Transverse colon (tissue), 4 donors: ENCODE results near the gene LRP8. TPM values are rescaled to one million over a fixed set of nuclear protein-coding genes. Genes with fewer than 3 reads are reported as not detected.
A peak's percentile ranks its signal among the peaks of the same experiment; 100 is the strongest.

ENCODE experiments used
- DNase-seq: peaks from one replicate; pipeline ENCODE4 v3.0.0-alpha.2; 2019
- H3K27ac ChIP-seq, 4 donors: fragments of 200-600 bp; sonication (generic); 2 replicates each; pipeline ENCODE4 v1.5.1; 2016 to 2018; ENCODE audit warnings: inconsistent platforms in 4 of 4
- H3K27me3 ChIP-seq: fragments of 200-600 bp; sonication (generic); 2 replicates; pipeline ENCODE4 v1.5.1; 2017; ENCODE audit warnings: inconsistent platforms
- H3K36me3 ChIP-seq, 4 donors: fragments of 200-600 bp; sonication (generic); 2 replicates each; pipeline ENCODE4 v1.5.1; 2017 to 2019; ENCODE audit warnings: inconsistent platforms in 4 of 4
- H3K4me1 ChIP-seq, 4 donors: fragments of 200-600 bp; sonication (generic); 2 replicates each; pipeline ENCODE4 v1.5.1; 2017 to 2020; ENCODE audit warnings: inconsistent platforms in 4 of 4
- H3K4me3 ChIP-seq, 4 donors: fragments of 200-600 bp; sonication (generic); 1 replicate in 1 of 4; 2 replicates in 3 of 4; pipeline versions ENCODE4 v1.5.1 to v1.6.1; 2017 to 2019; ENCODE audit warnings: inconsistent platforms in 4 of 4
- H3K9me3 ChIP-seq, 2 donors: fragments of 200-600 bp; sonication (generic); 2 replicates each; pipeline ENCODE4 v1.5.1; 2017 to 2019; ENCODE audit warnings: inconsistent platforms in 2 of 2
- EP300 ChIP-seq: sonication (generic); formaldehyde crosslinking; IDR thresholded peaks from one replicate; pipeline ENCODE4 v1.6.1; 2017; ENCODE audit warnings: antibody characterized with exemption, low read depth
- POLR2A ChIP-seq: fragments of 450-650 bp; IDR thresholded peaks from one replicate; pipeline ENCODE4 v1.6.1; 2016; ENCODE audit warnings: antibody characterized with exemption, mild to moderate bottlenecking, moderate library complexity
- POLR2AphosphoS5 ChIP-seq, 3 donors: sonication (generic); formaldehyde crosslinking; IDR thresholded peaks; one replicate each; pipeline ENCODE4 v1.6.1; 2016; ENCODE audit warnings: antibody characterized with exemption in 3 of 3
- WGBS, 2 donors: methylation state at CpG; one replicate each; pipeline ENCODE4 v1.1.5; 2018; ENCODE audit warnings: low coverage in 1 of 2; 5-methylcytosine and 5-hydroxymethylcytosine counted together
- in situ Hi-C, 4 donors: fragments of 200-750 bp; cut with MboI; loops; one replicate each; pipeline versions ENCODE4 v1.15.0 to v1.15.1; 2017; ENCODE audit warnings: low sequenced_read_pairs in 3 of 4, low pct_ligation_motif_present in 1 of 4, low pct_unique_long_range_greater_than_20kb in 1 of 4
- intact Hi-C: fragments of 100-400 bp; cut with DNase I; formaldehyde crosslinking; loops from one replicate; pipeline ENCODE4 v1.15.1; 2023; ENCODE audit warnings: low total_unique reads
- total RNA-seq, 4 donors: library from RNA; depleted of rRNA; stranded (reverse); fragments of >200 nt; gene quantifications; one replicate each; pipeline ENCODE4 v1.1.0, GENCODE V29; 2016
- TF ChIP-seq, protein P1 (sequence below), 5 experiments: fragments of 200-600 bp in 3 of 5; fragments of 450-650 bp in 2 of 5; sonication (generic) in 3 of 5; IDR thresholded peaks; 1 replicate in 2 of 5; 2 replicates in 3 of 5; pipeline ENCODE4 v1.5.1; 2016 to 2017; ENCODE audit warnings: antibody characterized with exemption in 5 of 5, inconsistent platforms in 3 of 5, mild to moderate bottlenecking in 2 of 5, moderate library complexity in 1 of 5

Gene LRP8
- total RNA-seq, 4 donors from 2014 or later = 0.37 to 10.7 (median 1.4) TPM

DNA sequence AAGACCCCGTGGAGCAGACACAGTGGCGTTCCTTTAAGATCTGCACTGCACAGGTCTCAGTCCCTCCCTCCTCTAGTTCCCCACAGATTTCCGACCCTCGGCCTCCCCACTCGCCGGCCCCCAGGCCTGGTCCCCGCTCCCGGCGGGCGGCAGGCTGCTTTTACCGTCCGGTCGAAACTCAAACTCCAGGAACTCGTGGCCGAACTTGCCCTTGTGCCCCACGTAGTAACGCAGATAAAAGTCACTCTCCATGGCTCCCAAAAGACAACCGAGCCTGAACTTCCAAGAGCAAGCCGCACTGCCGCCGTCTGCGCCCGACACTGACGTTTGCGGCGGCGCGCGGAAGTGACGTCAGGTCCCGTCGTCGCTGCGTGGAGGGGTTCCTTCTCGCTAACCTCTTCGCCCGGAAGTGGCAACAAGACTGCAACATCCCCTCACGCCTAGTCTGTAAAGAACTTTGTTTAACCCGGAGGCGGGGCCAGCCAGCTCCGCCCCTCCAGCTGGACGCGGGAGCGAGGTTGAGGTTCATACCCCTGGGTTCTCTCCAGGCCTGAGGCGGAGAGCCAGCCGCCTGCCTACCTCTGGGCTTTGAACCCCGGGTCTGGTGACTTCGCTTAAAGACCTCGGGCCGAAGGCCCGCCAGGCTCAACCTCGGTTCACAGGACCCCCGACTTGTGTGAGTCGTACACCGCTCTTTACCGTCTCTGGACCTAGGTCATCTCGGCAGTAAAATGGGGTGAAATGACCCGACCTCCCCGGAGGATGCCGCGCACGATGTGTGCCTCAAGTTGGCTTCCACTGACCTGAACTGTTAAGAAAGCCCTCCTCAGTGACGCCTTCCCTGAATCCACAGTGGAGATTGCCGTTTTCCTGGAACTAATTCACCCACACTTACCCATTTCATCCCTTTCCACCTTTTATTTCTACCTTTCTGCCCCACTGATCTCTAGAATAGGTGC is 89.4 kb downstream of the LRP8 start, which contains the start of gene MAGOH:
Gene MAGOH (minus strand): TSS at position 322 of the 959 bp plus-strand sequence. CDS start 70 bp downstream, at position 252.
- H3K9me3 ChIP-seq = no peaks in the 10 kb centered on the region

DNA sequence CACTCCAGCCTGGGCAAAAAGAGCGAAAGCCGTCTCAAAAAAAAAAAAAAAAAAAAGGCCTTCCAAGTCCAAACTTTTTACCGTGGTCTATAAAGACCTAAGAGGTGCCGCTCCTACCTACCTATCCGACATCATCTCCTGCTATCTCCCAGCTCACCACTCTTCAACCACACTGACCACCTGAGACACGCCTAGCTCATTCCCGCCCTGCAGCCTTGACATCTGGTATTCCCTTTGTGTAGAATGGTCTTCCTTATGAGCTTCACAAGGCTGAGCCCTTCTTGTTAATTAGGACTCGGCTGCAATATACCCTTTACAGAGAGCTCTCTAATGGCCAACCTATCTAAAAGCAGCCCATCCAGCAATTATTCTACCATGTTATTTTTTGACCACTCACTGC is 90.2 kb downstream of the LRP8 start:
- WGBS, 2 donors = 41% methylated on average over 8 of the region's 8 CpGs; no CpG with 5 or more reads in 1 of the 2 donors
- Histone ChIP-seq H3K9me3 (no peaks in the 10 kb centered on the region), H3K36me3 (peaks cover 0 to 23% (median 6%) of the 10 kb centered on the region in 4 donors), H3K27ac (peak overlapping the region; percentile 76 to 89 (median 81)), H3K4me1 (peaks cover 12 to 28% (median 19%) of the 10 kb centered on the region in 4 donors), H3K4me3 (peak overlapping the region; percentile 71 to 93 (median 84)), H3K27me3 (no peaks in the 10 kb centered on the region)
- in situ Hi-C loops (no loop called here), intact Hi-C loops (no loop called here)
- no peak for TF ChIP-seq EP300
- no peak for TF ChIP-seq POLR2AphosphoS5 (IDR thresholded peaks at IDR 0.05)
- no peak for TF ChIP-seq POLR2A
- TF ChIP-seq, protein P1, sequence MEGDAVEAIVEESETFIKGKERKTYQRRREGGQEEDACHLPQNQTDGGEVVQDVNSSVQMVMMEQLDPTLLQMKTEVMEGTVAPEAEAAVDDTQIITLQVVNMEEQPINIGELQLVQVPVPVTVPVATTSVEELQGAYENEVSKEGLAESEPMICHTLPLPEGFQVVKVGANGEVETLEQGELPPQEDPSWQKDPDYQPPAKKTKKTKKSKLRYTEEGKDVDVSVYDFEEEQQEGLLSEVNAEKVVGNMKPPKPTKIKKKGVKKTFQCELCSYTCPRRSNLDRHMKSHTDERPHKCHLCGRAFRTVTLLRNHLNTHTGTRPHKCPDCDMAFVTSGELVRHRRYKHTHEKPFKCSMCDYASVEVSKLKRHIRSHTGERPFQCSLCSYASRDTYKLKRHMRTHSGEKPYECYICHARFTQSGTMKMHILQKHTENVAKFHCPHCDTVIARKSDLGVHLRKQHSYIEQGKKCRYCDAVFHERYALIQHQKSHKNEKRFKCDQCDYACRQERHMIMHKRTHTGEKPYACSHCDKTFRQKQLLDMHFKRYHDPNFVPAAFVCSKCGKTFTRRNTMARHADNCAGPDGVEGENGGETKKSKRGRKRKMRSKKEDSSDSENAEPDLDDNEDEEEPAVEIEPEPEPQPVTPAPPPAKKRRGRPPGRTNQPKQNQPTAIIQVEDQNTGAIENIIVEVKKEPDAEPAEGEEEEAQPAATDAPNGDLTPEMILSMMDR (IDR thresholded peaks at IDR 0.05) = no peak
- DNase-seq = no peak

More for the DNA sequence above, 89.4 kb downstream of the LRP8 start, which contains the start of gene MAGOH:
- 7 to 8% methylated on average over 18 to 55 of the region's 64 CpGs for WGBS, 2 donors
- in situ Hi-C loops (no loop called here), intact Hi-C loops (no loop called here)
- Histone ChIP-seq H3K27ac (peak within 1 kb of the TSS; percentile 76 to 89 (median 81)), H3K27me3 (no peaks in the 10 kb centered on the region), H3K36me3 (peaks cover 0 to 15% (median 2%) of the 10 kb centered on the region in 4 donors), H3K4me1 (peaks cover 12 to 28% (median 19%) of the 10 kb centered on the region in 4 donors), H3K4me3 (peak within 1 kb of the TSS; percentile 71 to 93 (median 84))
- DNase-seq = peak; percentile 96
- TF ChIP-seq, protein P1 (IDR thresholded peaks at IDR 0.05) = no peak
- TF ChIP-seq POLR2AphosphoS5 (IDR thresholded peaks at IDR 0.05) = peak; percentile 91 to 94 (median 94)
- TF ChIP-seq EP300 = no peak
- TF ChIP-seq POLR2A = peak; percentile 78

DNA sequence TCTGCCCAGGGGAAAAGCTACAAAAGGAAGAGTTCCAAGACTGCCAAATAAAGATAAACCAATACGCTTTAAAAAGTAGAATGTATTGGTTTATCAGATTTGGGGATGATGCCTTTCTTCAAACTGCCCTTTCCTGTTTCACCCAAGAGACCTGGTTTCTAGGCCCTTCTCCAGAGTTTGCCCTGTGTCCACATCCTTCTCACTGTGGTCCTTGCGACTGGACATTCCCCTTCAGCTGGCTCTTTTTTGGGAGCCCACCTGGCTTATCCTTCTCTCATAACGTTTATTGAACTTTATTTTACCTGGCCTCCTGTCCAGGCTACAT is 106.9 kb downstream of the LRP8 start:
- in situ Hi-C loops = no loop called here
- Histone ChIP-seq H3K9me3 (no peaks in the 10 kb centered on the region), H3K27ac (peak overlapping the region; percentile 92 to 96 (median 94)), H3K4me1 (peaks cover 12 to 16% (median 14%) of the 10 kb centered on the region in 4 donors), H3K4me3 (peak overlapping the region; percentile 48 to 72 (median 67)), H3K36me3 (no peaks in the 10 kb centered on the region), H3K27me3 (no peaks in the 10 kb centered on the region)
- TF ChIP-seq POLR2AphosphoS5 (IDR thresholded peaks at IDR 0.05) (no peak), EP300 (no peak), POLR2A (no peak)
- TF ChIP-seq, protein P1 (IDR thresholded peaks at IDR 0.05) = no peak
- 46 to 50% methylated on average over 3 of the region's 3 CpGs for WGBS, 2 donors
- no peak for DNase-seq
- intact Hi-C loops = no loop called here

DNA sequence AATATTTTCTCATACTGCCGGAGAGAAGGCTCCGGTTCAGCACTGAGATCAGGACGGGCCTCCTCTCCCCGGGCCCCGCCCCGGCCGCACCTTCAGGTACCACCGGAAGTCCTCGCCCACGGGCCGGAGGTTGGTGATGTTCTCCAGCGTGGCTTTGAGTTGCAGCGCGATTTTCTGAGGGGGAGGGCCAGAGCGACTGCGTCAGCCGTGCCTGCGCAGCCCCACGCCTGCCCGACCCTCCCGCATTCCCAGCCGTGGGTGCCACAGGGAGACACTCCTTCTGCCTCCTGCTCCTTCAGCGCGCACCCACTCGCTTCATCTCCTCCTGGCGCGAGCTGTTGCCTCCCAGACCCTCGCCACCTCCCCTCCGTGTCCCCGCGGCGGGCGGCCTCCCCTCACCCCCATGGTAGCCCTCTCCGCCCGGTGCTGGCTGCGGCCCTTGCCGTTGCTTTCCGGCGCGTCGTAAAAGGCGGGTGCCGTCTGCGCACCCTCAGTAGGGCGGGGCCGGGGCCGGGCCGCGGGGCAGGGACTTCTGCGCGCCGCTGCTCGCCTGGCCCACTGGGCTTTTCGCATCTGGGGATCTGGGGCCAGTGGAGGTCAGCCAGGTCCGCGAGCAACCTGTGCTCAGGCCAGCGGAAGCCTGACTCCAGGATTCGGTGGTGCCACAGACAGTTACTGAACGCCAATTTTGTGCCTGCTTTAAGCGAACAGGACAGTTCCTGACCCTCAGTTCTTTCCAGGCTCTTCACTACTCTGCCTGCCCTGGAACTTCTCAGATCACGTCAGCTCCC is 107.5 kb downstream of the LRP8 start, which contains the start of gene CZIB:
Gene CZIB (minus strand): TSS at position 464 of the 791 bp plus-strand sequence. CDS start 59 bp downstream, at position 405.
- 0 to 1% methylated on average over 8 to 38 of the region's 61 CpGs for WGBS, 2 donors
- Histone ChIP-seq H3K27ac (peak within 1 kb of the TSS; percentile 92 to 96 (median 94)), H3K27me3 (no peaks in the 10 kb centered on the region), H3K36me3 (no peaks in the 10 kb centered on the region), H3K4me1 (peaks cover 12 to 16% (median 14%) of the 10 kb centered on the region in 4 donors), H3K9me3 (no peaks in the 10 kb centered on the region), H3K4me3 (peak within 1 kb of the TSS; percentile 48 to 72 (median 67))
- intact Hi-C loops = no loop called here
- DNase-seq = peak; percentile 96
- in situ Hi-C loops = no loop called here
- peak; percentile 78 to 97 (median 95) for TF ChIP-seq POLR2AphosphoS5 (IDR thresholded peaks at IDR 0.05)
- peak; percentile 96 for TF ChIP-seq POLR2A
- TF ChIP-seq EP300 = no peak
- TF ChIP-seq, protein P1 (IDR thresholded peaks at IDR 0.05) = no peak
